Femur (tissue), 1 donor: ENCODE results near the gene SMURF1.
"Not testable (repeated sequence)": the region's sequence is repeated elsewhere in the genome, so short reads cannot be mapped to it uniquely, and the experiment has no call there.

Experiments
- DNase-seq: peaks from one replicate; pipeline ENCODE4 v3.0.0-alpha.2; 2017

The SMURF1 gene

DNA sequence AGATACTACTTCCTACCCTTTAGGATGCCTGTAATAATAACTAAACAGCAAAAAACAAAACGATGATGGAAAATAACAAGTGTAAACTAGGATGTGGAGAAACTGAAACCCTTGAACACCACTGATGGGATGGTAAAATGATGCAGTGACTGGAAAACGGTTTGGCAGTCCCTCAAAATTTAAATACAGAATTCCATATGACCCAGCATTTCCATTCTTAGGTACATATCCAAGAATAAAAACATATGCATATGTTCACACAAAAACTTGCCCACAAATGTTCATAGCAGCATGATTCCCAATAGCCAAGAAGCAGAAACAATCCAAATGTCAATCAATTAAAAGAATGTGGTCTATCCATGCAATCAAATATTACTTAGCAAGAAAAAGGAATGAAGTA lies 25.8 kb downstream of the SMURF1 start:
- DNase-seq, result no peak

DNA sequence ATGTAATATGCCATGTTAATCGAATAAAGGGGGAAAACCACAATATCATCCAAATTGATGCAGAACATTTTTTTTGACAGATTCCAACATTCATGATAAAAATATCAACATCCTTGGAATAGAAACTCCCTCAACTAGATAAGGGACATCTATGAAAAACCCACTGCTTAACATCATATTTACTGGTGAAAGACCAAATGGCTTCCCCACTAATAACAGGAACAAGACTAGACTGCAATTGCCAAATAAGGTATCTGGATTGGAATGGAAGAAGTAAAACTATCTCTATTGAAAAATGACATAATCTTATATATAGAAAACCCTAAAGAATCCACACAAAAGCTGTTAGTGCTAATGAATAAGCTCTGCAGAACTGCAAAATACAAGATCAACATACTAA lies 27.8 kb downstream of the SMURF1 start:
- DNase-seq, result no peak

DNA sequence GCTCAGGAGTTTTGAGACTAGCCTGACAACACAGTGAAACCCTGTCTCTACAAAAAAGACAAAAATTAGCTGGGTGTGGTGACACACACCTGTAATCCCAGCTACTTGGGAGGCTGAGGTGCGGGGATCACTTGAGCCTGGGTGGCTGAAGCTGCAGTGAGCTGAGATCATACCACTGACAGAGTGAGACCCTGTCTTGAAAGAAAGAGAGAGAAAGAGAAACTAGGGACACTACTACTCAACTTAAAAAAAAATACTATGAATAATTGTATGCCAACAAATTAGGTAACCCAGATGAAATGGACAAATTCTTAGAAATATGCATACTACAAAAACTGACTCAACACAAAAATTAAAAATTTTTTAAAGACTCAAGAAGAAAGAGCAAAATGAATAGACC lies 28.5 kb downstream of the SMURF1 start:
- no peak for DNase-seq

DNA sequence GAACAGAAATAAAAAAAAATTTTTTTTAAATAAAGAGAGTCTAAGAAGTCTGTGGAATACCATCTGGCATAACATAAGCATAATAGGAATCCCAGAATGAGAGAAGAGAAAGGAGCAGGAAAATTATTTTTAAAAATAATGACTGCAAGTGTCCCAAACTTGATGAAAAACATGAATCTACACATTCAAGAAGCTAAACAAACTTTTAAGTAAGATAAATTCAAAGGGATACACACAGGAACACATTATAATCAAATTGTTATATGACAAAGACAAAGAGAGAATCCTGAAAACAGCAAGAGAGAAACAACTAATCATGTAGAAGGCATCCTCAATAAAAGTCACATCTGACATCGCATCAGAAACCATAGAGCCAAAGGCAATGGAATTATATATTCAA lies 30.9 kb downstream of the SMURF1 start:
- DNase-seq, result no peak

DNA sequence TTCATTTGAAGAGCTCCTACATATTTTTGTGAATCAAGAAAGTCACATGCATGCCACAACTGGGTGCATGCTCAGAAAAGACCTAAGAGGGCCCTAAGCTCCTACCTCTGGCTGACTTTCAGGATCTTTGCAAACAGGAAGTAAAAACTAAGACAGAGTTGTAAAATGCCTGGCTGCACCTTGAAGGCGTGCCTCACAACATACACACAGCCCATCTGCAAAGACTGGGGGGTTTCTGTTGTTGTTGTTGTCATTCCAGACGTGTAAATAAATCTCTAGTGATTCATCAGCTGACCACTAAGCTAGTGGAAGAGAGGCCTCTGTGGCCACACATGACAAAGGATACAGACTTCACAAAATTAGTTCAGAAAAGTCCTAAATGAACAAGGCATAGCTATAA lies 31.8 kb downstream of the SMURF1 start:
- no peak for DNase-seq

DNA sequence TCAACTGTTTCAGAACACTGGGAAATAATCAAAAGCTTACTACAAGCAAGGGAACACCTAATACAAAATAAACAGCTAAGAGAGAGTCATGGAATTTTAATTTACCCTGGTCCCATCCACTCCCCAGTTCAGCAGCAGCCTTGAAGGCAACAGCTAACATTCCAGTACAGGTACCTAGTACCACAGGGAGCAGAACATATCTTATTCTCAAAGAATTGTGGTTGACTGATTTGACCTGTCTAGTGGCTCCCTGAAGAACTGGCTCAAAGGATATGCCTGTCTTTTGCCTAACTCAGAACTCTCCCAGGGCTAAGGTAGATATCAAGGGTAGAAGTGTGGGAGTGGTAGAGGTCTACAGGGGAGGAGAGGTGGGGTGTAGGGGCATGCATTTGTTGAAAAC lies 32.3 kb downstream of the SMURF1 start:
- no peak for DNase-seq

DNA sequence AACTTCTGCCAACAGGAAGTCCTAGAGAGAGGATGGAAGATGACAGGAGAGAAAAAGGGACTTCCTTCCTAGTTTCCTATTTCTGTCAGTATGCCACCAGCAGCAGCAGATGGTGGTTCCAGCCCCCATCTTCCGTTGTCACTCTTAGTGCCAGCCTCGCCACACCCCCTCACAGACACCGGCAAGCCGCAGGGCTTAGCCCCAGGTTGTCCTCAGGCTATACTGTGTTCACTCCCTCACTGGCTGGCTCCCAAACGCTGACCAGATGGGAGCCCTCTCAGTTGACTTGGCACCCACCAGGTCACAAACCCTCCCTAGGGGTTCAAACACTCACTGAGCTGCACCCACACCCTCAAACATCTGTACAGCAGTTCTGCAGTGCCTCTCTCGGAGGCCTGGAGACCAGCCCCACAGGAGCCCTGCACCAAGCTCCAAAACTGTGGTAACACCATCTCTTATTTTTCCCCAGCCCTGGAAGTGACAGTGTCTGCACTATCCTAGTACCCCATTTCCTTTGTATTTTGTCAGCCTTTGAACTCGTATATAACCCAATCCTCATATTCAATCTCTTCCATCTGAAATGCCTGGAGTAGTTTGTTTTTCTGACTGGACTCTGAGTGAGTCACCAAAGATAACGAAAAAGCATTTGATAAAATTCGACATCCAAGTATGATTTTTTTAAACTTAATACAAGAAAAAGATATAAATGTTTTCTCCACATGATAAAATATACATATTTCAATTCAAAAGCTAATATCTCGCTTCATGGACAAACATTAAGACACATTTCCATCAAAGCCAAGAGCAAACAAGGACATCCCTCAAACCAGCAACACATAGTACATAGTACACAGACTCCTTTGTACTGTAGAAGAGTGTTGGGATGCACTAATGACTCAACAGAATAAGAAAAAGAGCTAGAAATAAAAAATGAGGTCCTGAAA lies 34.5 kb downstream of the SMURF1 start:
- DNase-seq, result no peak

DNA sequence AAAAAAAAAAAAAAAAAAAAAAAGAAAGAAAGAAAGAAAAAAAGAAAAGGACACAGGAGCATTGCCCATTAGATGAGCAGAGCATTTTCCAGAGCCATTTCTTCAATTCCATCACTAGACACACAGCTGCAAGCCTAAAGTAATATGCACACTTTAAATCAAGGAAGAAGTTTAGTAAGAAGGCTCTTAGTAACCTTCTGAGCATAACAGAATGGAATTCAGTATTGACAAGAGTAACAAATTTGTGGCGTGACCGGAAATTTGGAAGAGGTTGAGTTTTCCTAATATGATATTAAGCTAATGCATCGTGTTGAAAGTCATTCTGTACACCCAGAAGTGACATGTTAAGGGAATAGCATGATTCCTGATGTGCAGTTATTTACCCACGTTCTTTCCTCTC lies 35.3 kb downstream of the SMURF1 start:
- DNase-seq, result no peak

DNA sequence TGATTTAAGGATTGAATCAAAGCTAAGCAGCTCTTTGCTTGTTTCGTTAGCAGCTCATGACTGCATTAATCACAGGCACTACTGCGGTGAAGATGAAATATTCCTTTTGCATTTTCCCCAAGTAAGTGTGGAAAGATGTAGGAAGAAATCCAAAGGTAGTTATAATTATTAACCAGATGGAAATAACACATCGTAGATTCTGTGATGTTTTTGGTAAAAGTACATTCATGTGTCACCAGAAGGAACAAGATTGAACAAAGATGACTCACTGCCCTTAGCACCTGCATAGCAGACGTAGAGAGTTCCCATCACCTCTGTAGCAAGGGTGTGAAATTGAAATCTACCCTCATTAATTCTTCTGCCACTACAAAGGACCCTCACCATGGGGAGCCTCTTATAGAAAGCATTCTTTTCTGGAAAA lies 37.1 kb downstream of the SMURF1 start:
- DNase-seq, result no peak

DNA sequence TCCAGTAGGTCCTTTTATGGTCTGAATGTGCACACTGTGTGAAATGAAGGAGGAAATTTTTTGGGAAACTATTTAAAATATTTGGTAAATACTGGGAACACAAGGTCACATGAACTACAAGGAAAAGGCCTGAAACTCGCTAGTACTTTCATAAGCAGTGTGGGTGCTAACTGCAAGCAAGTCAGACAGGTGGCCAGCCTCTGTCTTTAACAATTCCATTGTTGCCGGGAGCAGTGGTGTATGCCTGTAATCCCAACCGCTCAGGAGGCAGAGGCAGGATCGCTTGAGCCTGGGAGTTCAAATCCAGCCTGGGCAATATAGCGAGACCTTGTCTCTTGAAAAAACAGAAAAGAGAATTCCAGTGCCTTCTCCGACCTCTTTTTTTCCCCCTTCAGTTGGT lies 37.5 kb downstream of the SMURF1 start:
- DNase-seq, result no peak

DNA sequence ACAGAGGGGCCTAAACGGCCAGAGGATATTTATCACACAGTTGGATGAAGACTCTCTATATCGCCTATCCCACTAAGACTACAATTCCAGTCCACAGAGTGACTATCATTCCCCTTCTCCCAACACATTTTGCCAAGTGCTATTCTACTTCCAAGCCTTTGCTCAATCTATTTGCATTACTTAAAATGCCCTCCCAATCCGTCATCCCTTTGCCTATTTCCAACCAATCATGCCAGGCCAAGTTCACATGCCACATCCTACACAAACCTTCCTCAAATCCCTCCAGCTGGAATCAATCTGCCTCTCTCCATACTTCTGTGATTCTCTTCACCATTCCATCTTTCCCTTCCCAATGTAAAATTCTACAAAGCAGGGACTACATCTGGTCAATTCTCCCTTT lies 38.2 kb downstream of the SMURF1 start:
- DNase-seq, result no peak

DNA sequence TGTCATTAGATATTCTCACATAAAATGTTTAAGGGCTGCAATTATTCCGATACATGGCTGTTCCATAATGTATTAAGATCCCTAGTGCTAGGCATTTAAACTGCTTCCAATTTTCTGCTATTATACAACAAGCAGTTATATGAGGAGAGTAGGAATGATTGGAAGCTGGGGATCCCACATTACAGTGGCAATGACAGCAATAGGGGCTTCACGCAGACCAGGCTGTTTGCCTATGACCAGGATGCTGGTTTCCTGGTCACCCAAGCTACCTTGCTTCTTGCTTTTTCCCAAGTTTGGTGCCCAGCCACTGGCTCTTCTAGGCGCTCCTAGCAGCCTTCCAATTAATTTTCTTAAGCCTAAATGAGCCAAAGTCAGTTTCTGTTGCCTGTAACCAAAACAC lies 39.3 kb downstream of the SMURF1 start:
- DNase-seq, result no peak

DNA sequence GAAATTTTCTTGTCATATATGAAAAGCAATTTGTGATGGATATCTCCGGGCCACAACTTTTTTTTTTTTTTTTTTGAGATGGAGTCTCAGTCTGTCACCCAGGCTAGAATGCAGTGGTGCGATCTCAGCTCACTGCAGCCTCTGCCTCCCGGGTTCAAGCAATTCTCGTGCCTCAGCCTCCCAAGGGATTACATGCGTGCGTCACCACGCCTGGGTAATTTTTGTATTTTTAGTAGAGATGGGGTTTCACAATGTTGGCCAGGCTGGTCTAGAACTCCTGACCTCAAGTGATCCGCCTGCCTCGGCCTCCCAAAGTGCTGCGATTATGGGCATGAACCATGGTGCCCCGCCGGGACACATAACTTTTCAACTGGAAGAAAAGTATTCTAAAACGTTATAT lies 40.1 kb downstream of the SMURF1 start:
- not testable (repeated sequence) for DNase-seq

DNA sequence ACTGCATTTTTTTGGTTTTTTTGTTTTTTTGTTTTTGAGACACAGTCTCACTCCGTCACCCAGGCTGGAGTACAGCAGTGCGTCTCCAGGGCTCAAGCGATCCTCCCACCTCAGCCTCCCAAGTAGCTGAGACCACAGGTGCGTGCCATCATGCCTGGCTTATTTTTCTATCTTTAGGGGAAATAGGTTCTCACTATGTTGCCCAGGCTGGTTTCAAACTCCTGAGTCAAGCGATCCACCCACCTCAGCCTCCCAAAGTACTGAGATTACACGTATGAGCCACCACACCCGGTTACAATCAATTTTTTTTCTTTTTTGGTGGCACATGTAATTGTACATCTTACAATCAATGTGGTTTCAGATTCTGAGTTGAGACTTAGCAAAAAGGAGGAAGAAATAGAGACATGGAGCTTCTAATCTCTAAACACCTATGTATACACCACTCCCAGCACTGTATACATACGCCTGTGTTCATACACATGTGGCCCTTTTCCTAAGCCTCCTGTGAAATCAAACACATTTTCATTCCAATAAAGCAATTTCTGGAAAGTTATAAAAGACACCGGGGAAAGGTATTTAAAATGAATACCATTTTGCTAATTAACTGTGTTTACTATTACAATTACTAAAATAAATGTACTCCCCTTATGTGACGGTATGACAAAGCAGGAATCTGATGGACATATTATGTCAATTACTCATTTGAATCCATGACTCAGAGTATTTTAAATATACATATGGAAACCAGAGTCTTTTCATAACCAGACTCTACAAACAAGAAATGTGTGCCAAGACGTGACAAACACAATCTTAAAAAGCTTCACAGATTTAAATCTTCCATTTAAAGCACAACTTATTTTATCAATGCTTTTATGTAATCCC lies 40.9 kb downstream of the SMURF1 start:
- DNase-seq, result no peak

DNA sequence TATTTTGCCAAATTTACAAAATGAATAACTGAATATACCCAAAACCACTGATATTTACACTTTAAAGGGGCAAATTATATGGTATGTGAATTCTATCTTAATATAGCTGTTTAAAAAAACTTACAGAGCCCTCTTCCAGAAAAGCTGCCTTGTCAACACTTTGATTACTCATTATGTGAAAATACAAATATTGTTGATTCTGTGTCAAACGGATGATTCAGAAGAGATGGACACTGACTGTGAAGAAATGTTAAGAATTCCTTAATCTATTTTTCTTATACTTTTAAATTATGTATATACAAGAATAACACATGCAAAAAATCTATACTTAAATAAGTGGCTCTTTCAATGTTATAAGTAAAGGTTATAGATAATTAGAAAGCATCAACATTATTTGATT lies 41.5 kb downstream of the SMURF1 start:
- no peak for DNase-seq

DNA sequence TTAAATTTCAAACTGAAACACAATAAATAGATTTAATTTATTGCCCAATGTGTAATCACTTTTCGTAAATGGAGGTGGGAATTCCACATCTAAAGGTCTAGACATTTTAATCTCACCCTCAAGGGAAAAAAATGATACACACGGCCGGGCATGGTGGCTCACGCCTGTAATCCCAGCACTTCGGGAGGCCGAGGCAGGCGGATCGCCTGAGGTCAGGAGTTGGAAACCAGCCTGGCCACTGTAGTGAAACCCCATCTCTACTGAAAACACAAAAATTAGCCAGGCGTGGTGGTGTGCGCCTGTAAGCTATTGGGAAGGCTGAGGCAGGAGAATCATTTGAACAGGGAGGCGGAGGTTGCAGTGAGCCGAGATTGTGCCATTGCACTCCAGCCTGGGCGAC lies 42.4 kb downstream of the SMURF1 start:
- not testable (repeated sequence) for DNase-seq

DNA sequence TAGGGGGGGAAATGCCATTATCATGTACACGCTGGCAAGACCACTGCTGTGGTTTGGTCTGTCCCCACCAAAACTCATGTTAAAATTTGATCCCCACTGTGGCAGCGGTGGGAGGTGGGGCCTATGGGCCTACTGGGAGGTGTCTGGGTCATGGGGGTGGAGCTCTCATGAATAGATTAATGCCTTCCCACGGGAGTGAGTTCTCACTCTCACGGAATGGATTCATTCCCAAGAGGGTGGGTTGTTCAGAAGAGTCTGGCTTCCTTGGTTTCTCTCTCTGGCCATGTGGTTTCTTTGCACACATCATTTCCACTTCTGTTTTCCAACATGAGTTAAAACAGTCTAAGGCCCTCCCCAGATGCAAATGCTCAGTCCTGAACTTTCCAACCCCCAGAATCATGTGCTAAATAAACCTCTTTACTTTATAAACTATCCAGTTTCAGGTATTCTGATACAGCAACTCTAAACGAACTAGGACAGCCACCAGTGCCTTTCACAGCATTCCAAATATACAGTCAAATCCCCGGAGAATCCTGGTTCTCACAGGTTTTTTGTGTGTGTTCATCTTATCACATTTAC lies 44.3 kb downstream of the SMURF1 start:
- no peak for DNase-seq

DNA sequence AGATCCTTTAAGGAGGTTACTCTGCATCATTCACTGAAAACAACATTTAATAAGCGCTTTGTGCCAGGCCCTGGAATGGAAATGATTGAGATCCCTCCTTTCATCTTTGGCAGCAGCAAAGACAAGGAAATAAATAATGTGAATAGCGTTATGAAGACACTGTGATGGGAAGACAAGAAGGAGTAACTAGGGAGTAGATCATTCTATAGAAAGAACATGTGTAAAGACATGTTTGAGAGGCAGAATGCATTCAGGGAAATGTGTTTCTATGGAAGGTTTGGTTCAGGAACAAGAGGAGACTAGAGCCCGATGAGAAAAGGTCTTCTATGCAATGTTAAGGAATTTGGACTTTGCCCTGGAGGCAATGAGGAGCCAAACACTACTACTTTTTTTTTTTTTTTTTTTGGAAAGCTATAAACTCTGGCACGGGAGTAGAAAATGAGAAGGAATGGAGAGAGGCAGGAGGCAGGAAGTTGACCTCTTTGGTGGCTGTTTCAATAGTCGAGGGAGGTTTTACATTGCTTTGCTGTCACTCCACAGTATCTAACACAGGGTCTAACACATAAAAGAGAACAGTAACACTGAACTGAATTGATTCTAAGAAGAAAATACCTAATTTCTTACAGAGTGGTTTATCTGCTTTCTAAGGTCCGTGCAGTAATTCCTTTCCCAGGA lies 44.9 kb downstream of the SMURF1 start:
- DNase-seq, result no peak

DNA sequence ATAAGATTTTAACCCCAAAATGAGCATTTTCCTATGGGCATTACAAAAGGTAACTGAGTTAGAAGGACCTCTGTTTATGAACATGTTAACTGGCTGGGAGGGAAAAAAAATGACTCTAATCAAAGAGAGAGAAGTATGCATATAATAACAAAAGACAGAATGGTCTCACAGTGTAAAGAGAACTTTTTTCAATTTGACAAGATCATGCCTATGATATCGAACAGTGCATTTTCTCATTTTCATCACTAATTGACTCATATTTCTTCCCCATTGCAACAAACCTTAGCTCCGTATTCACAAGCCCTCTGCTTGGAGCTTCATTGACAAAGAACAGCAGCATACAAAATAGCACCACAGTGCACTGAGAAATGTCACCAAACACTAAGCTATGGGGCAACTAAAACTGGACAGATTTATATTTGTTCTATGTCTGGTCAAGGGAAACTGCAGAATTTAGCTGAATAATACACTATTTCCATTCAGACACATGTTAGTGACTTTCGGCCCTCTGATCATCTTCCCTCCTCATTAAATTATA lies 45.6 kb downstream of the SMURF1 start:
- no peak for DNase-seq

DNA sequence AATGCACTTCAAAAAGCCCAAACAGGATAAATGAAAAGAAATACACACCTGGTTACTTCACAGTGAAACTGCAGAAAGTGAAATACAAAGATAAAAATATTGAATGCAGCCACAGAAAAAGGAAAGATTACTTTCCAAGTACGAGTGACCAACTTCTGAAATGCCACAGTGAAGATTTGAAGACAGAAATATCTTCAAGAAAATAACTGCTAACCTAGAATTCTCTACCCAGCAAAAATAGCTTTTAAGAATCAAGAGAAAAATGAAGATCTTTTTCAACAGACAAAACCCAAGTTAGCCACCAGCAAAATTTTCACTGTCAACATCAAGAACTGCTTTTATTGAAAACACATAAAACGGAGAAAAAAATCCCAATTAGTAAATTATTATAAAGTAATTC lies 46.2 kb downstream of the SMURF1 start:
- no peak for DNase-seq

DNA sequence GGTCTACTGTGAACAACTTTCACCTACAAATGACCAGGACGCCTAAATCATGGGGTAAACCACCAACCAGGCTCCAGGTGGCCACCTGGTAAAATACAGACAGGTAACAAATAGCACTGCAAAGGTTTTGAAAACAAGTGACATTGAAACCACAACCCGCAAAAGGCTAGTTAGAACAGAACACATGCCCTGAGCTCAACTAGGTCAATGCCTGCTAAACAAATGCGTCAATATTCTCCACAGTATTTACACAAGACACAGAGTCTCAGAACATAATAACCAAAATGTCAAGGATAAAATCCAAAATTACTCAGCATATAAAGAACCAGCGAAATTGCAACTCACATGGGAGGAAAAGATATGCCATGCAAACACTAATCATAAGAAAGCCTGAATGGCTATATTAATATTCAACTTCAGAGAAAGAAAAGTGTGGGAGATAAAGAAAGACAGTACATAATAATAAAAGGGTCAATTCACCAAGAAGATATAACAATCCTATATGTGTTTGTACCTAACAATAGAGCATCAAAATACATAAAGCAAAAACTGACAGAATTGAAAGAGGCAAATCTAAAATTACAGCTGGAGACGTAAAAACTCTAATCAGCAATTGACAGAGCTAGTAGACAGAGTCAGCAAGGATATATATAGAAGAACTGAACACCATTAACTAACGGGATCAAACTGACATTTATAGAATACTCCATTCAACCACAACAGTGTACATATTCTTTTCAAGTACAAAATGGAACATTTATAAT lies 47.6 kb downstream of the SMURF1 start:
- no peak for DNase-seq

DNA sequence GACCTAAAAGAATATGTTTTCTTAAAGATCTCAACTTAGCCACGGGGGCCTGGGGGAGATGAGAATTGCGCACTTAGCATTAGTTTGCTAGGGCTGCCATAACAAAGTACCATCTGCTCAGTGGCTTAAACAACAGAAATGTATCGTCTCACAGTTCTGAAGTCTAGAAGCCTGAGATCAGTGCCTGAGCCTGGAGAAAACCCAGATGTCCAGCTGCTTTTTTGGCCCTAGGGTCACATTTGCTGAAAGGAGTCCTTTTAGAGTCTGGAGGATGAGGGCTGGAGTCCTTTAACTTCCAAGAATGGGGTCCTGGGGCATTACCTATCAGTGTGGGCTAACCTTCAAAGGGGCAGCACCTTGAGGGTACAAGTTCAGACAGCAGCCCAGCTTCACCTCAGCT lies 48.2 kb downstream of the SMURF1 start:
- no peak for DNase-seq
